Endothelial cell of umbilical vein (primary cell): ENCODE measurements around the gene FNBP1. TPM values are rescaled to one million over a fixed set of nuclear protein-coding genes. Genes with fewer than 3 reads are reported as not detected.

Experiments used
- BruUV-seq: library from RNA; stranded (reverse); fragments of 400-500 nt; replicated peaks from 2 replicates; lab custom pipeline; 2021; lab: Mats Ljungman, UMichigan
- CTCF ChIA-PET: fragments of 300-600, 350-600 bp; sonication (Branson Sonifier 250); formaldehyde crosslinking; loops from one replicate; lab custom pipeline; 2021; ENCODE audit warnings: antibody characterized with exemption, inconsistent platforms; lab: Charles Lee
- POLR2A ChIA-PET: fragments of 300-600, 350-600 bp; sonication (Branson Sonifier 250); formaldehyde crosslinking; loops from one replicate; lab custom pipeline; 2021; ENCODE audit warnings: antibody characterized with exemption, inconsistent platforms; lab: Charles Lee
- DNase-seq: peaks from one replicate; pipeline ENCODE4 v3.0.0-alpha.2; 2011; ENCODE audit warnings: low read depth, low spot score
- FAIRE-seq: peaks from 2 replicates; lab custom pipeline; 2011; peaks lifted over from hg19 to GRCh38; lab: Jason Lieb, UNC
- H2AFZ ChIP-seq: 2 replicates; pipeline ENCODE4 v1.6.0; 2012; ENCODE audit warnings: low read depth, low read length, control low read depth, inconsistent platforms
- H3K27ac ChIP-seq: 2 replicates; pipeline ENCODE4 v1.5.1; 2011; ENCODE audit warnings: low read depth, mild to moderate bottlenecking, control low read depth, low read length, moderate library complexity; ENCODE audit not compliant: insufficient read depth
- H3K27me3 ChIP-seq, 2 experiments: 2 replicates each; pipeline versions ENCODE4 v1.6.0 to v1.6.1; 2011; ENCODE audit warnings: low read length in 2 of 2, mixed read lengths in 1 of 2; ENCODE audit not compliant: control insufficient read depth in 2 of 2, insufficient read depth in 2 of 2
- H3K36me3 ChIP-seq, 2 experiments: 2 replicates in 1 of 2; 3 replicates in 1 of 2; pipeline ENCODE4 v1.5.1; 2011; ENCODE audit warnings: low read length in 2 of 2, mild to moderate bottlenecking in 1 of 2, moderate library complexity in 1 of 2; ENCODE audit not compliant: control insufficient read depth in 2 of 2, insufficient read depth in 2 of 2; ENCODE audit errors: extremely low read depth in 1 of 2
- H3K4me1 ChIP-seq: 3 replicates; pipeline ENCODE4 v1.5.1; 2011; ENCODE audit warnings: mild to moderate bottlenecking, low read length; ENCODE audit not compliant: control insufficient read depth, insufficient read depth; ENCODE audit errors: extremely low read depth
- H3K4me2 ChIP-seq: 2 replicates; pipeline ENCODE4 v1.6.1; 2011; ENCODE audit warnings: low read length, control low read depth, mixed read lengths; ENCODE audit not compliant: insufficient read depth
- H3K4me3 ChIP-seq, 3 experiments: fragments of 200-600 bp in 1 of 3; sonication (generic), shearing (Covaris generic) in 1 of 3; replicated peaks in 1 of 3; 2 replicates each; pipeline ENCODE4 v1.5.1; 2011 to 2016; ENCODE audit warnings: control low read depth in 3 of 3, low read length in 3 of 3, mild to moderate bottlenecking in 2 of 3, inconsistent platforms in 1 of 3, low read depth in 1 of 3, moderate library complexity in 1 of 3; ENCODE audit not compliant: insufficient read depth in 1 of 3
- H3K79me2 ChIP-seq: 2 replicates; pipeline ENCODE4 v1.6.0; 2012; ENCODE audit warnings: low read length, inconsistent platforms; ENCODE audit not compliant: control insufficient read depth, insufficient read depth
- H3K9ac ChIP-seq: replicated peaks from 2 replicates; pipeline ENCODE3; 2011; ENCODE audit warnings: low read length, control low read depth; ENCODE audit not compliant: insufficient read depth; ENCODE audit errors: extremely low read depth
- H3K9me1 ChIP-seq: replicated peaks from 3 replicates; pipeline ENCODE4 v1.6.0; 2011; ENCODE audit warnings: mild to moderate bottlenecking, low read length; ENCODE audit not compliant: control insufficient read depth, insufficient read depth; ENCODE audit errors: extremely low read depth
- H3K9me3 ChIP-seq: replicated peaks from 2 replicates; pipeline ENCODE4 v1.5.1; 2012; ENCODE audit warnings: low read length, inconsistent platforms; ENCODE audit not compliant: control insufficient read depth, insufficient read depth
- H4K20me1 ChIP-seq: replicated peaks from 2 replicates; pipeline ENCODE3; 2011; ENCODE audit warnings: mild to moderate bottlenecking, low read length; ENCODE audit not compliant: control insufficient read depth, insufficient read depth; ENCODE audit errors: extremely low read depth
- CTCF ChIP-seq, 2 donors: IDR thresholded peaks; 1 replicate in 1 of 2; 2 replicates in 1 of 2; pipeline ENCODE4 v1.5.1; 2011; ENCODE audit warnings: low read length in 2 of 2, mild to moderate bottlenecking in 2 of 2, moderate library complexity in 2 of 2, control low read depth in 1 of 2, inconsistent platforms in 1 of 2, low read depth in 1 of 2; ENCODE audit not compliant: insufficient read depth in 1 of 2; ENCODE audit errors: extremely low read depth in 1 of 2
- EZH2 ChIP-seq: IDR thresholded peaks from 2 replicates; pipeline ENCODE4 v1.6.1; 2012; ENCODE audit warnings: borderline replicate concordance, low read depth, mild to moderate bottlenecking, moderate library complexity, low read length, inconsistent platforms; ENCODE audit not compliant: severe bottlenecking
- FOS ChIP-seq: IDR thresholded peaks from 2 replicates; pipeline ENCODE4 v1.6.1; 2011; ENCODE audit warnings: mild to moderate bottlenecking, low read length, moderate library complexity, borderline replicate concordance; ENCODE audit not compliant: insufficient read depth
- GATA2 ChIP-seq: IDR thresholded peaks from 2 replicates; pipeline ENCODE4 v1.7.0; 2011; ENCODE audit warnings: low read depth, mild to moderate bottlenecking, moderate library complexity, mixed read lengths, low read length; ENCODE audit not compliant: insufficient read length, insufficient read depth
- JUN ChIP-seq: IDR thresholded peaks from 2 replicates; pipeline ENCODE4 v1.6.1; 2011; ENCODE audit warnings: borderline replicate concordance, low read depth; ENCODE audit not compliant: insufficient read length, insufficient read depth
- MAX ChIP-seq: IDR thresholded peaks from 2 replicates; pipeline ENCODE4 v1.6.1; 2011; ENCODE audit not compliant: insufficient read depth, insufficient read length
- MYC ChIP-seq: IDR thresholded peaks from one replicate; pipeline ENCODE4 v1.6.1; 2011; ENCODE audit warnings: mild to moderate bottlenecking, low read depth, low read length
- POLR2A ChIP-seq: IDR thresholded peaks from 2 replicates; pipeline ENCODE4 v1.6.1; 2012; ENCODE audit warnings: low read depth, mild to moderate bottlenecking, control low read depth, low read length
- POLR2AphosphoS5 ChIP-seq: IDR thresholded peaks from 2 replicates; pipeline ENCODE4 v1.6.1; 2012; ENCODE audit warnings: low read depth, mild to moderate bottlenecking, control low read depth, low read length, moderate library complexity; ENCODE audit not compliant: insufficient read depth
- dilution Hi-C: fragments of 300-500 bp; cut with MboI; formaldehyde crosslinking; loops from one replicate; pipeline ENCODE4 v1.15.0; 2019; ENCODE audit warnings: low sequenced_read_pairs; ENCODE audit not compliant: extremely low pct_ligation_motif_present
- intact Hi-C: fragments of 100-400 bp; cut with micrococcal nuclease; formaldehyde crosslinking; loops from one replicate; pipeline ENCODE4 v1.10.0; 2022
- polyA plus RNA-seq, 4 experiments: library from polyadenylated mRNA; depleted of rRNA in 3 of 4; stranded (reverse) in 3 of 4; unstranded in 1 of 4; fragments of >200 nt; gene quantifications; 2 replicates each; pipeline versions ENCODE4 v1.2.1 to v1.2.3, GENCODE V29; 2011 to 2012; ENCODE audit warnings: missing spikeins in 1 of 4
- total RNA-seq: library from RNA; stranded (reverse); gene quantifications from 2 replicates; pipeline ENCODE4 v1.2.3, GENCODE V29; 2021

The FNBP1 gene
- total and polyA plus RNA-seq, 2 donors (not counting 3 experiments of a cell fraction or from before 2014, with no cell fraction given) = 10.9 to 43.9 TPM

GRCh38 chr9:129919841-129920240 is 123.1 kb downstream of the FNBP1 start:
- Histone ChIP-seq H3K27me3 (no peaks in the 10 kb centered on the region), H3K9me1 (no peaks in the 10 kb centered on the region), H3K9me3 (no peaks in the 10 kb centered on the region), H3K36me3 (peaks cover 0 to 3% of the 10 kb centered on the region in 2 experiments), H3K4me3 (no peak overlapping the region), H4K20me1 (no peaks in the 10 kb centered on the region), H3K27ac (no peak overlapping the region), H3K4me2 (no peak overlapping the region), H3K4me1 (no peaks in the 10 kb centered on the region), H3K9ac (no peak overlapping the region), H2AFZ (no peak overlapping the region), H3K79me2 (no peaks in the 10 kb centered on the region)
- BruUV-seq = no TSS peak
- FAIRE-seq (no peak), DNase-seq (no peak)
- intact Hi-C loops (no loop called here), dilution Hi-C loops (no loop called here)
- TF ChIP-seq POLR2A (no peak), FOS (no peak), GATA2 (no peak), POLR2AphosphoS5 (no peak), CTCF (IDR thresholded peaks at IDR 0.05; ENCODE audit: extremely low read depth in 1 of 2, insufficient read depth in 1 of 2, low read depth in 1 of 2, low read length in 2 of 2) (no peak), MAX (no peak), EZH2 (no peak), MYC (no peak), JUN (no peak)
- ChIA-PET CTCF (interaction anchor here (1.0 kb wide), 1 partner anchor 22 kb away, joined by 3 read pairs; no protein-coding TSS in a partner anchor), POLR2A (no interaction called here)
